NK-92 (cell line): ENCODE data around the gene TAS2R40.

Experiments used
- DNase-seq: peaks from one replicate; lab custom pipeline; 2025; ENCODE audit not compliant: unreplicated experiment; lab: John Stamatoyannopoulos, UW

TAS2R40 gene

DNA sequence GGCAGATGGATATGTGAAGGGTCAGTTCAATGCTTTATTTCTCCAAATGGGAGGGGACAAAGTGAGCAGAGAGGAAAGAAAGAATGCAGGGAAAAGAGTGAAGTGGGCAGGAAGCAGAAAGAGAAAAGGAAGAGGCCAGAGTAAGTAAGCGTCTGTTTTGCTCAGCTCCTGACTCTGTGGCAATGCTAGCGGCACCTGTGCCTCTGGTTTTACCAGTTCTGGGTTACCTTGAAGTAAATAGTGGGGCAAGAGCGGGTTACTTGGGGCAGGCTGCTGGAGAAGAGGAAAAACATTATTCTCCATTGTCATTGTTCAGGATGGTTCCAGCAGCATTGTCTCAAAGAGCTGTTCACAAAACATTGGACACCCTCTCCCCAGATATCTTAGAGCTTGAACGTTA lies 1.9 kb downstream of the TAS2R40 start:
- DNase-seq: no peak

DNA sequence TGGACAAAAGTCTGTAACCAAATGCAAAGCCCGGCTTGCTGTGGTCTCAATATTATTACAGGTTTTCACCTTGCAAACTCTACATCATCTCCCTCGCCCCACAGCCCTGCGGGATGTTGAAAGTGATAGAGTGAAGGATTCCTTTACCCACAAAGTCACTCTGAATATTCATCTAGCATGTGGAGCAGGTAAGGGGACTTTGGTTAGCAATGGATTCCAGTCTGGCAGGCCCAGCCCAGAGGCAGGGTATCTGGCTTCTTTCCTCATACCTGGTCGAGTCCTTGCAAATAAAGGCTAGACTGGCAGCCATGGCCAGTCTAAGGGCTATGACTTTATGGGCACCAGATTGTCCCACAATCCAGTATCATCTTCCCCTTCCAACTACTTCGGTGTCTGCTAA lies 3.2 kb downstream of the TAS2R40 start:
- DNase-seq: no peak

DNA sequence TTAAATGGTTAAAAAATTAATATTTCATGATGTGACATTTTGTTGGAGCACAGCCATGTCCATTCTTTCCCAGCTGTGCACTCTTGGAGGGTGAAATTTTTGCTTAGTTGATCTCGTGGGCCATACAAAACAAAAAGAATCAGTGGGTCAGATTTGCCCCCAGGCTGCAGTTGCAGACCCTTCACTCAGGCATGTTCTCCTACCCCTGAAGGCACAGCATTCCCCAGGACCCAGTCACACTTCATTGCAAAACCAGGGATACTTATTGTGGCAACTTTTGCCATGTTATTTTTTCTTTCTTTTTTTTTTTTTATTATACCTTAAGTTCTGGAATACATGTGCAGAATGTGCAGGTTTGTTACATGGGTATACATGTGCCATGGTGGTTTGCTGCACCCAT lies 6.0 kb downstream of the TAS2R40 start:
- DNase-seq: no peak

GRCh38 chr7:143229054-143229790 lies 7.4 kb downstream of the TAS2R40 start:
- DNase-seq: no peak

GRCh38 chr7:143230602-143231457 lies 9.0 kb downstream of the TAS2R40 start:
- DNase-seq: no peak

DNA sequence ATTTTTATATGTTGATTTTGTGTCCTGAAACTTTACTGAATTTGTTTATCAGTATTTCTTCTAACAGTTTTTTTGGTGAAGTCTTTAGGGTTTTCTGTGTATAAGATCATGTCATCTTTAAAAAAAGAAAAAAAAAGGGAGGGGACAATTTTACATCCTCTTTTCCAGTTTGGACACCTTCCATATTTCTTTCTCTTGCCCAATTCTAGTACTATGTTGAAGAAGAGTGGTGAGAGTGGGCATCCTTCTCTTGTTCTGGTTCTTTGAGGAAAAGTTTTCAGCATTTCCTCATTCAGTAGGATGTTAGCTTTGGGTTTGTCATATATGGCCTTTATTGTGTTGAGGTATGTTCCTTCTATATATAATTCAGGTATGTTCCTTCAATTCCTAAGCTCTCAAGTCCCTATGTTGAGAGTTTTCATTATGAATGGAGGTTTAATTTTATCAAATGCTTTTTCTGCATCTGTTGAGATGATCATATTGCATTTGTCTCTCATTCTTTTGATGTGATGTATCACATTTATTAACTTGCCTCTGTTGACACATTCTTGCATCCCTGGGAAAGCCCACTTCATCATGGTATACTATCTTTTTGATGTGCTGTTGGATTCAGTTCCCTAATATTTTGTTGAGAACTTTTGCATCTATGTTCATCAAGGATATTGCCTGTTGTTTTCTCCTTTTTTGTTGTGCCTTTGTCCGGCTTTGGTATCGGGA lies 12.1 kb downstream of the TAS2R40 start:
- no peak for DNase-seq

DNA sequence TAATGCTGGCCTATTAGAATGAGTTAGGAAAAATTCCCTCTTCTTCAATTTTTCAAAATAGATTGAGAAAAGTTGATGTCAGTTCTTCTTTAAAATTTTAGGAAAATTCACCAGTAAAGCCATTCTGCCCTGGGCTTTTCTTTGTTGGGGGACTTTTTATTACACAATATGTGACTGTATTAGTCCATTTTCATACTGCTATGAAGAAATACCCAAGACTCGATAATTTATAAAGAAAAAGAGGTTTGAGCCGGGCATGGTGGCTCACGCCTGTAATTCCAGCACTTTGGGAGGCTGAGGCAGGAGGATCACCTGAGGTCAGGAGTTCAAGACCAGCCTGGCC lies 12.7 kb downstream of the TAS2R40 start:
- no peak for DNase-seq

DNA sequence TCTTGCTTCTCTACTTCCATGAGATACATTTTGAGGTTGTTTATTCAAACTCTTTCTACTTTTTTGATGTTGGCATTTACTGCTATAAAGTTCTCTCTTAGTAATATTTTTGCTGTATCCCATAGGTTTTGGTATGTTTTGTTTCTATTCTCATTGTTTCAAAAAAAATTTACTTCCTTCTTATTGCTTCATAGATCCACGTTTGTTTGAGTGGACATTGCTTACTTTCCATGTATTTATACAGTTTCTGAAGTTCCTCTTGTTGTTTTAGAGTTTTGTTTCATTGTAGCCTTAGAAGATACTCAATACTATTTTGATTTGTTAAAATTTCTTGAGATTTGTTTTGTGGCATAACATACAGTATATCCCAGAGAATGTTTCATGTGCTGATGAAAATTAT lies 13.7 kb downstream of the TAS2R40 start:
- DNase-seq: no peak

DNA sequence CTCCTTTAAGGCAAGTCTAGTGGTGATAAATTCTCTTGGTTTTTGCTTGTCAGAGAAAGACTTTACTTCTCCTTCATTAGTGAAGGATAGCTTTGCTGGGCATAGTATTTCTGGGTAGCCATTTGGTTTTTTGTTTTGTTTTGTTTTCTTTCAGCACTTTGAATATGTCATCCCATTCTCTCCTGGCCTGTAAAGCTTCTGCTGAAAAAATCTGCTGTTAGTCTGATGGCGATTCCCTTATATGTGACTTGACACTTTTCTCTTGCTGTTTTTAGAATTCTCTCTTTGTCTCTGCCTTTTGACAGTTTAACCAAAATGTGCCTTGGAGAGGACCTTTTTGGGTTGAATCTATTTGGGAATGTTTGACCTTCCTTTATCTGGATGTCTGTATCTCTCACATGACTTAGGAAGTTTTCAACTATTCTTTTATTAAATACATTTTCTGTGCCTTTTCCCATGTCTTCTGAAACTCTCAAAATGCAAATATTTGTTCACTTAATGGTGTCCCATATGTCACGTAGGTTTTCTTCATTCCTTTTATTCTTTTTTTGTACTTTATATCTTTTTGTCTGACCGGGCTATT lies 14.7 kb downstream of the TAS2R40 start:
- DNase-seq: no peak

GRCh38 chr7:143237366-143237765 lies 15.5 kb downstream of the TAS2R40 start:
- no peak for DNase-seq

- DNase-seq: no peak
These were observed 16.6 kb downstream of the TAS2R40 start for GRCh38 chr7:143238289-143238980.

GRCh38 chr7:143239813-143240212 lies 18.0 kb downstream of the TAS2R40 start:
- no peak for DNase-seq

GRCh38 chr7:143240291-143241168 lies 18.7 kb downstream of the TAS2R40 start:
- DNase-seq: no peak

- no peak for DNase-seq
These were observed 20.5 kb downstream of the TAS2R40 start for GRCh38 chr7:143242306-143242705.

DNA sequence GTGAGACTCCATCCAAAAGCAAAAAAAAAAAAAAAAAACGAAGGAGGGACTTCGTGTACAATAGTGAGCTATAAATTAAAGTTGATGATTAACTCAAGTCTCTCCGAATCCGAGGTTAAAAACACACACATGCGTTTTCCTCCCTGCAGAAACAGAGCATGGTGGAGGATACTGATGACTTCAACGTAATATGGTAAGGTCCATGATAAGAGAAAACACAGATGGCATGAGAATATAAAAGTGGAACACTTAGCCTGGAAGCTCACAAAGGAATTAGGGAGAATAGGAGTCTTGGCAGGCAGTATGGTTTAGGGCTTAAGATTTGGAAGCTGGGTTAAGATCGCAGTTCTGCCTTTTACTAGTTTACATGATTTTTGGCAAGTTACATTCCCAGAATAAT lies 21.3 kb downstream of the TAS2R40 start:
- DNase-seq: no peak

DNA sequence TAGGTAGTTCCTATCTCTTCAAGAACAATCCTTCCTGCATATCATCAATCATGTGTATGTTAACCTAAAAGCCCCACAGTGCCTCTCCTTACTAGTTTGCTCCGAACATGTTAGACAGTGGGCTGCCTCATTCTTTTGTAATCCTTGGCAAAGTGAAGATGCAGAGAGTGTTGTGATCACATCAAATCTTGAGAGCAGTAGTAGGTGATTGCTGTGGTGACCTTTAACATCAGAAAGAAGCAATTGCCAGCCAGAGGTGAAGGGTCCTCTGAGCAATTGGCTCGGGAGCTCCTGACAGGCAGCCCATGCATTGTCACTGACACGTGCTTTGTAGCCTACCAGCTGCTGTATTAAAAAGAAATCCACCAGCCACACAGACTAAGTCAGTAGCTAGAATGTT lies 21.8 kb downstream of the TAS2R40 start:
- DNase-seq: no peak

DNA sequence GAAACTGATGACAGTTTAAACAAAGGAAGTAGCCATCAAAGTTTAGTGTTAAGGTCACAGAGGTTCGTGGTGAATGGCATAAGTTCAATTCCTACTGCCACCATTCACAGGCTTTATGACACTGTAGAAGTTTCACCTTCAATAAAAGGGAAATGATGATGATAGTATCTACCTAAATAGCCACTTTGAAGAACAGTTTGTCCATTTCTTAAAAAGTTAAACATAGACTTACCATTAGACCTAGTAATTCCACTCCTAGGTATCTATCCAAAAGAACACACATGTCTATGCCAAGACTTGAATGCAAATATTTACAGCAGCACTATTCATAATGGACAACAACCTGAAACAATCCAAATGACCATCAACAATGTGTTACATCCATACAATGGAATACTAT lies 22.5 kb downstream of the TAS2R40 start:
- no peak for DNase-seq

- DNase-seq: no peak
These were observed 23.3 kb downstream of the TAS2R40 start for GRCh38 chr7:143245123-143245522.

GRCh38 chr7:143247372-143247771 lies 25.5 kb downstream of the TAS2R40 start:
- DNase-seq: no peak

- DNase-seq: no peak
These were observed 27.0 kb downstream of the TAS2R40 start for GRCh38 chr7:143248761-143249354.
